GM12891 (cell line): ENCODE data around the gene OR2A2.

Experiments
- POLR2A ChIP-seq: IDR thresholded peaks from 2 replicates; pipeline ENCODE4 v1.6.1; 2011; ENCODE audit warnings: low read depth, low read length, control low read depth
- POLR2AphosphoS5 ChIP-seq: IDR thresholded peaks from 2 replicates; pipeline ENCODE4 v1.6.1; 2011; ENCODE audit warnings: low read depth, low read length, control low read depth
- SPI1 ChIP-seq: IDR thresholded peaks from 2 replicates; pipeline ENCODE4 v1.6.1; 2011; ENCODE audit warnings: low read depth, low read length, control low read depth
- TAF1 ChIP-seq: IDR thresholded peaks from 2 replicates; pipeline ENCODE4 v1.6.1; 2011; ENCODE audit warnings: low read depth, low read length, control low read depth

DNA sequence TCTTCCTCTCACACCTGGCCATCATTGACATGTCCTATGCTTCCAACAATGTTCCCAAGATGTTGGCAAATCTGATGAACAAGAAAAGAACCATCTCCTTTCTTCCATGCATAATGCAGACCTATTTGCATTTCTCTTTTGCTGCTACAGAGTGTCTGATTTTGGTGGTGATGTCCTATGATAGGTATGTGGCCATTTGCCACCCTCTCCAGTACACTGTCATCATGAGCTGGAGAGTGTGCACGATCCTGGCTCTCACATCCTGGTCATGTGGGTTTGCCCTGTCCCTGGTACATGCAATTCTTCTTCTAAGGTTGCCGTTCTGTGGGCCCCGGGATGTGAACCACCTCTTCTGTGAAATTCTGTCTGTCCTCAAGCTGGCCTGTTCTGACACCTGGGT, 32.8 kb downstream of the OR2A2 start:
- no peak for TF ChIP-seq POLR2AphosphoS5
- no peak for TF ChIP-seq POLR2A
- no peak for TF ChIP-seq SPI1
- no peak for TF ChIP-seq TAF1
